ENCODE measurements around the gene CNKSR1. TPM values are rescaled to one million over a fixed set of nuclear protein-coding genes. Genes with fewer than 3 reads are reported as not detected.

The CNKSR1 gene
- total and polyA plus RNA-seq, 2 of the 8 experiments (the other 6 are each of a cell fraction or from before 2014, with no cell fraction given) = 13.9 to 14.5 TPM

DNA sequence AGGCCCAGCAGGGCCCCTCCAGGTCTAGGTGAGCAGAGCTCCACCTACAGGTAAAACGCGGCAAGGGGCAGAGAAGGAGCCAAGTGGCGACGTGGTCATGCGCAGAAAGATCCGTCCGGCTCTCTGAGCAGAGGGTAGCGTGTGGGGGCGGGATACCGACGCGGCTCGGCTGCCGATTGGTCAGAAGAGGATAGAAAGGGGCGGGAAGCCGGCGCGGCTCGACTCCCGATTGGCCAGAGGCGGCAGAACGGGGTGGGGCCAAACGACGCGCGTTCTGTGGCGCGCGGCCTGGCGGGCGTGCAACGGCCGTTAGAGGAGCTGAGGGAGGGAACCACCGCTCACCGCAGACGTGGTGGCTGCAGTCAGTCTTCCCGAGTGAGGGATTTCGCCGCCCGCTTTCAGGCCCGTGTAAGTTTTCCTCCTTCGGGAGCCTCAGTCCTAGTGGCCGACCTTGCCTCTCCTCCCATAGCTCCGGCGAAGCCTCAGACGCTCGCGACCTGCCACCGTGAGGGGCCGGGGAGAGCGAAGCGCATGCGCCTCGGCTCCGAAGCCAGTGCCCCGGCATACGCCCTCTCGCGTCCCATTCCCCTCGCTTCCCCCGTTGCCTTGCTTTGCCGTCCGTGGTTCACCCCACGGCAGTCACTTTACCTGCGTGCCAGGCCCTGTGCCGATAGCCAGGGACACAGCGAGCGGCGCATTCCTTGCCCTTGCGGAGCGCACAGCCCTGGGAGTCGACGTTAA is 56.8 kb downstream of the CNKSR1 start, which contains the start of gene CEP85 (continued):
- TF ChIP-seq, protein P1, sequence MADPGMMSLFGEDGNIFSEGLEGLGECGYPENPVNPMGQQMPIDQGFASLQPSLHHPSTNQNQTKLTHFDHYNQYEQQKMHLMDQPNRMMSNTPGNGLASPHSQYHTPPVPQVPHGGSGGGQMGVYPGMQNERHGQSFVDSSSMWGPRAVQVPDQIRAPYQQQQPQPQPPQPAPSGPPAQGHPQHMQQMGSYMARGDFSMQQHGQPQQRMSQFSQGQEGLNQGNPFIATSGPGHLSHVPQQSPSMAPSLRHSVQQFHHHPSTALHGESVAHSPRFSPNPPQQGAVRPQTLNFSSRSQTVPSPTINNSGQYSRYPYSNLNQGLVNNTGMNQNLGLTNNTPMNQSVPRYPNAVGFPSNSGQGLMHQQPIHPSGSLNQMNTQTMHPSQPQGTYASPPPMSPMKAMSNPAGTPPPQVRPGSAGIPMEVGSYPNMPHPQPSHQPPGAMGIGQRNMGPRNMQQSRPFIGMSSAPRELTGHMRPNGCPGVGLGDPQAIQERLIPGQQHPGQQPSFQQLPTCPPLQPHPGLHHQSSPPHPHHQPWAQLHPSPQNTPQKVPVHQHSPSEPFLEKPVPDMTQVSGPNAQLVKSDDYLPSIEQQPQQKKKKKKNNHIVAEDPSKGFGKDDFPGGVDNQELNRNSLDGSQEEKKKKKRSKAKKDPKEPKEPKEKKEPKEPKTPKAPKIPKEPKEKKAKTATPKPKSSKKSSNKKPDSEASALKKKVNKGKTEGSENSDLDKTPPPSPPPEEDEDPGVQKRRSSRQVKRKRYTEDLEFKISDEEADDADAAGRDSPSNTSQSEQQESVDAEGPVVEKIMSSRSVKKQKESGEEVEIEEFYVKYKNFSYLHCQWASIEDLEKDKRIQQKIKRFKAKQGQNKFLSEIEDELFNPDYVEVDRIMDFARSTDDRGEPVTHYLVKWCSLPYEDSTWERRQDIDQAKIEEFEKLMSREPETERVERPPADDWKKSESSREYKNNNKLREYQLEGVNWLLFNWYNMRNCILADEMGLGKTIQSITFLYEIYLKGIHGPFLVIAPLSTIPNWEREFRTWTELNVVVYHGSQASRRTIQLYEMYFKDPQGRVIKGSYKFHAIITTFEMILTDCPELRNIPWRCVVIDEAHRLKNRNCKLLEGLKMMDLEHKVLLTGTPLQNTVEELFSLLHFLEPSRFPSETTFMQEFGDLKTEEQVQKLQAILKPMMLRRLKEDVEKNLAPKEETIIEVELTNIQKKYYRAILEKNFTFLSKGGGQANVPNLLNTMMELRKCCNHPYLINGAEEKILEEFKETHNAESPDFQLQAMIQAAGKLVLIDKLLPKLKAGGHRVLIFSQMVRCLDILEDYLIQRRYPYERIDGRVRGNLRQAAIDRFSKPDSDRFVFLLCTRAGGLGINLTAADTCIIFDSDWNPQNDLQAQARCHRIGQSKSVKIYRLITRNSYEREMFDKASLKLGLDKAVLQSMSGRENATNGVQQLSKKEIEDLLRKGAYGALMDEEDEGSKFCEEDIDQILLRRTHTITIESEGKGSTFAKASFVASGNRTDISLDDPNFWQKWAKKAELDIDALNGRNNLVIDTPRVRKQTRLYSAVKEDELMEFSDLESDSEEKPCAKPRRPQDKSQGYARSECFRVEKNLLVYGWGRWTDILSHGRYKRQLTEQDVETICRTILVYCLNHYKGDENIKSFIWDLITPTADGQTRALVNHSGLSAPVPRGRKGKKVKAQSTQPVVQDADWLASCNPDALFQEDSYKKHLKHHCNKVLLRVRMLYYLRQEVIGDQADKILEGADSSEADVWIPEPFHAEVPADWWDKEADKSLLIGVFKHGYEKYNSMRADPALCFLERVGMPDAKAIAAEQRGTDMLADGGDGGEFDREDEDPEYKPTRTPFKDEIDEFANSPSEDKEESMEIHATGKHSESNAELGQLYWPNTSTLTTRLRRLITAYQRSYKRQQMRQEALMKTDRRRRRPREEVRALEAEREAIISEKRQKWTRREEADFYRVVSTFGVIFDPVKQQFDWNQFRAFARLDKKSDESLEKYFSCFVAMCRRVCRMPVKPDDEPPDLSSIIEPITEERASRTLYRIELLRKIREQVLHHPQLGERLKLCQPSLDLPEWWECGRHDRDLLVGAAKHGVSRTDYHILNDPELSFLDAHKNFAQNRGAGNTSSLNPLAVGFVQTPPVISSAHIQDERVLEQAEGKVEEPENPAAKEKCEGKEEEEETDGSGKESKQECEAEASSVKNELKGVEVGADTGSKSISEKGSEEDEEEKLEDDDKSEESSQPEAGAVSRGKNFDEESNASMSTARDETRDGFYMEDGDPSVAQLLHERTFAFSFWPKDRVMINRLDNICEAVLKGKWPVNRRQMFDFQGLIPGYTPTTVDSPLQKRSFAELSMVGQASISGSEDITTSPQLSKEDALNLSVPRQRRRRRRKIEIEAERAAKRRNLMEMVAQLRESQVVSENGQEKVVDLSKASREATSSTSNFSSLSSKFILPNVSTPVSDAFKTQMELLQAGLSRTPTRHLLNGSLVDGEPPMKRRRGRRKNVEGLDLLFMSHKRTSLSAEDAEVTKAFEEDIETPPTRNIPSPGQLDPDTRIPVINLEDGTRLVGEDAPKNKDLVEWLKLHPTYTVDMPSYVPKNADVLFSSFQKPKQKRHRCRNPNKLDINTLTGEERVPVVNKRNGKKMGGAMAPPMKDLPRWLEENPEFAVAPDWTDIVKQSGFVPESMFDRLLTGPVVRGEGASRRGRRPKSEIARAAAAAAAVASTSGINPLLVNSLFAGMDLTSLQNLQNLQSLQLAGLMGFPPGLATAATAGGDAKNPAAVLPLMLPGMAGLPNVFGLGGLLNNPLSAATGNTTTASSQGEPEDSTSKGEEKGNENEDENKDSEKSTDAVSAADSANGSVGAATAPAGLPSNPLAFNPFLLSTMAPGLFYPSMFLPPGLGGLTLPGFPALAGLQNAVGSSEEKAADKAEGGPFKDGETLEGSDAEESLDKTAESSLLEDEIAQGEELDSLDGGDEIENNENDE (IDR thresholded peaks at IDR 0.05; ENCODE audit: insufficient replicate concordance, low read length) = no peak
- TF ChIP-seq TBP (IDR thresholded peaks at IDR 0.05; ENCODE audit: low read depth, low read length) (peak; percentile 51; the same call in 1 of the 2 replicates), SIN3A (conservative IDR thresholded peaks at IDR 0.05 in 1 of 2, IDR thresholded peaks at IDR 0.05 in 1 of 2; ENCODE audit: low read depth in 1 of 2, low read length in 2 of 2) (peak; percentile 35 to 46; a peak in 2 of 4 replicates), KDM1A (IDR thresholded peaks at IDR 0.05; ENCODE audit: borderline replicate concordance, low read length) (no peak), SIX5 (IDR thresholded peaks at IDR 0.05; ENCODE audit: low read depth, low read length) (no peak), BRCA1 (IDR thresholded peaks at IDR 0.05; ENCODE audit: low read depth, low read length) (no peak), MAFK (IDR thresholded peaks at IDR 0.05; ENCODE audit: low read depth, low read length) (no peak), SUZ12 (IDR thresholded peaks at IDR 0.05; ENCODE audit: low read length) (no peak), CBX8 (IDR thresholded peaks at IDR 0.05; ENCODE audit: borderline replicate concordance, low read depth, low read length) (no peak), TAF7 (optimal IDR thresholded peaks at IDR 0.05; ENCODE audit: borderline replicate concordance, low read depth, low read length) (peak; percentile 21)
